Measurements from ENCODE around the gene ADPRHL1.

DNA sequence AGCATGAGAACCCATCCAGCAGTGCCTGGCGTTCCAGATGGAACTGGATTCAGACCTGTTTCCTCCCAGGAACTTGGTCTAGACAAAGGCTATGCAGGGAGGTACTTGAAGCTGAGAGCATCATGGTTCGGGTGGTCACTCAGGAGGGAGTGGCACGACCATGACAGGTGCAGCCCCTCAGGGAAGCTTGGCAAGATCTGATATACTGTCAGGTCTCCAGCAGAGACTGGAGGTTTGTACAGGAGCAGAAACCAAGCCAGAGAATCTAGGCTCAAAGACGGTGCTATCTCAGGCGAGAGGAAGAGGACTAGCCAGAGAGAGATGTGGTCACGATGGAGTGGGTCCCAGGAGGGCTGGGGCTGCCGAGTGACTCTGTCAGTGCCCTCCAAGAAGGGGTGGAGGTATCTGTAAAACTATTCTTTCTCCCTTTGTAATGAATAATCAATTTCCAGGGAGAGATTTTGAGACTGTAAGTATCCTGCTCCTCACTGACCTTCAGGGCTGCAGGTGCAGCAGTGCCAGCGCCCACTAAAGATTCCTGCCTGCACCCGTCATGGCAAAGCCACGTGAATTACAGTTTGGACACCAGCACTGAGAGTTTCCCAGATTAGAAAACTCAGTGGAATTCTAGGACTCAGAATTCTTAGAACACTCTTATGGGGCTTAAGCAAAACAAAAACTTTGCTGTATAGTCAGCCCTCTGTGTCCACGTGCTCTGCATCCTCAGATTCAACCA, 47.4 kb upstream of the ADPRHL1 start:
- TF ChIP-seq CTCF (conservative IDR thresholded peaks at IDR 0.05): no peak
- no peak for TF ChIP-seq ZFX (IDR thresholded peaks at IDR 0.05)
